Gastroesophageal sphincter (tissue), 3 donors: Measurements from ENCODE around the gene FAM83C.

Experiments used
- POLR2A ChIP-seq, 2 donors: fragments of 450-650 bp; IDR thresholded peaks; one replicate each; pipeline ENCODE4 v1.6.1; 2017; ENCODE audit warnings: antibody characterized with exemption in 2 of 2, mild to moderate bottlenecking in 2 of 2, moderate library complexity in 1 of 2
- POLR2AphosphoS5 ChIP-seq: sonication (generic); formaldehyde crosslinking; IDR thresholded peaks from one replicate; pipeline ENCODE4 v1.6.1; 2017; ENCODE audit warnings: antibody characterized with exemption
- TF ChIP-seq, protein P1 (sequence below), 4 experiments: fragments of 200-600 bp in 2 of 4; fragments of 450-650 bp in 2 of 4; sonication (generic) in 1 of 4; IDR thresholded peaks; one replicate each; pipeline ENCODE4 v1.5.1; 2017 to 2019; ENCODE audit warnings: antibody characterized with exemption in 4 of 4, mild to moderate bottlenecking in 2 of 4, moderate library complexity in 2 of 4

DNA sequence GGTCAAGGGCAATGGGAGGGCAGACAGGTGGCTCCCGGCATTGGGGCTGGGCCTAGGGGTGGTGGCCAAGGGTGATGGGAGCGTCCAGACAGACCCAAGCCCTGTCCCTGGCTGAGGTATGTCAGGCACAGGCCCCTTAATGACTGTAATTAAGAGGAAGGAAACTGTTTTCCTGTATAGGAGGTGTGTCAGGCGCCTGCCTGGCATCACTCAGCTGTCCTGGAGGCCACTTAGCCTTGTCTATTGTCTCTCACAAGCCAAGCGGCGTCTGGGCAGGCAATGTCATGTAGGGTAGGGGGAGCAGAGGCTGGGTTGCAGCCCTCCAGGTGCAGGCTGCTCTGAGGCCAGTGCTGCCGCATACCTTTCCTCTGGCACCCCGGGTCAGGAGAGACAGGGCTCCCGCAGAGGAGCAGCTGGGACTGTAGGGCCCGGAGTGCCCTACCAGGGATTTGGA is 3.9 kb upstream of the FAM83C start:
- TF ChIP-seq, protein P1, sequence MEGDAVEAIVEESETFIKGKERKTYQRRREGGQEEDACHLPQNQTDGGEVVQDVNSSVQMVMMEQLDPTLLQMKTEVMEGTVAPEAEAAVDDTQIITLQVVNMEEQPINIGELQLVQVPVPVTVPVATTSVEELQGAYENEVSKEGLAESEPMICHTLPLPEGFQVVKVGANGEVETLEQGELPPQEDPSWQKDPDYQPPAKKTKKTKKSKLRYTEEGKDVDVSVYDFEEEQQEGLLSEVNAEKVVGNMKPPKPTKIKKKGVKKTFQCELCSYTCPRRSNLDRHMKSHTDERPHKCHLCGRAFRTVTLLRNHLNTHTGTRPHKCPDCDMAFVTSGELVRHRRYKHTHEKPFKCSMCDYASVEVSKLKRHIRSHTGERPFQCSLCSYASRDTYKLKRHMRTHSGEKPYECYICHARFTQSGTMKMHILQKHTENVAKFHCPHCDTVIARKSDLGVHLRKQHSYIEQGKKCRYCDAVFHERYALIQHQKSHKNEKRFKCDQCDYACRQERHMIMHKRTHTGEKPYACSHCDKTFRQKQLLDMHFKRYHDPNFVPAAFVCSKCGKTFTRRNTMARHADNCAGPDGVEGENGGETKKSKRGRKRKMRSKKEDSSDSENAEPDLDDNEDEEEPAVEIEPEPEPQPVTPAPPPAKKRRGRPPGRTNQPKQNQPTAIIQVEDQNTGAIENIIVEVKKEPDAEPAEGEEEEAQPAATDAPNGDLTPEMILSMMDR (IDR thresholded peaks at IDR 0.05): no peak
- TF ChIP-seq POLR2AphosphoS5 (no peak), POLR2A (IDR thresholded peaks at IDR 0.05) (no peak)
